Tibial nerve (tissue), 3 donors: ENCODE results near the gene NRXN3.

Experiments used
- POLR2A ChIP-seq, 2 donors: fragments of 450-650 bp; IDR thresholded peaks; one replicate each; pipeline ENCODE4 v1.6.1; 2017; ENCODE audit warnings: antibody characterized with exemption in 2 of 2, mild to moderate bottlenecking in 2 of 2, moderate library complexity in 2 of 2
- TF ChIP-seq, protein P1 (sequence below), 5 experiments: fragments of 200-600 bp in 3 of 5; fragments of 450-650 bp in 2 of 5; sonication (generic) in 3 of 5; IDR thresholded peaks; one replicate each; pipeline ENCODE4 v1.5.1; 2016 to 2019; ENCODE audit warnings: antibody characterized with exemption in 5 of 5, mild to moderate bottlenecking in 3 of 5, moderate library complexity in 2 of 5

GRCh38 chr14:78758333-78758732, 588.2 kb downstream of the NRXN3 start:
- TF ChIP-seq, protein P1, sequence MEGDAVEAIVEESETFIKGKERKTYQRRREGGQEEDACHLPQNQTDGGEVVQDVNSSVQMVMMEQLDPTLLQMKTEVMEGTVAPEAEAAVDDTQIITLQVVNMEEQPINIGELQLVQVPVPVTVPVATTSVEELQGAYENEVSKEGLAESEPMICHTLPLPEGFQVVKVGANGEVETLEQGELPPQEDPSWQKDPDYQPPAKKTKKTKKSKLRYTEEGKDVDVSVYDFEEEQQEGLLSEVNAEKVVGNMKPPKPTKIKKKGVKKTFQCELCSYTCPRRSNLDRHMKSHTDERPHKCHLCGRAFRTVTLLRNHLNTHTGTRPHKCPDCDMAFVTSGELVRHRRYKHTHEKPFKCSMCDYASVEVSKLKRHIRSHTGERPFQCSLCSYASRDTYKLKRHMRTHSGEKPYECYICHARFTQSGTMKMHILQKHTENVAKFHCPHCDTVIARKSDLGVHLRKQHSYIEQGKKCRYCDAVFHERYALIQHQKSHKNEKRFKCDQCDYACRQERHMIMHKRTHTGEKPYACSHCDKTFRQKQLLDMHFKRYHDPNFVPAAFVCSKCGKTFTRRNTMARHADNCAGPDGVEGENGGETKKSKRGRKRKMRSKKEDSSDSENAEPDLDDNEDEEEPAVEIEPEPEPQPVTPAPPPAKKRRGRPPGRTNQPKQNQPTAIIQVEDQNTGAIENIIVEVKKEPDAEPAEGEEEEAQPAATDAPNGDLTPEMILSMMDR (IDR thresholded peaks at IDR 0.05): peak in 3 of 5 experiments; percentile 10 to 53 (median 18)
- no peak for TF ChIP-seq POLR2A (IDR thresholded peaks at IDR 0.05)
